HepG2 (cell line): ENCODE results near the gene CD6.

Source experiments
- EZH2 ChIP-seq: conservative IDR thresholded peaks from 2 replicates; pipeline ENCODE4 v1.6.1; 2012; ENCODE audit warnings: mild to moderate bottlenecking, low read depth, low read length, moderate library complexity
- HIVEP1 ChIP-seq: sonication (generic); formaldehyde crosslinking; IDR thresholded peaks from 2 replicates; pipeline ENCODE4 v1.4.0; 2020; ENCODE audit warnings: mild to moderate bottlenecking, missing genetic modification reagents
- IRF2 ChIP-seq: IDR thresholded peaks from 2 replicates; pipeline ENCODE4 v1.6.1; 2018; ENCODE audit warnings: missing genetic modification reagents, missing compliant biosample characterization
- NR3C1 ChIP-seq: sonication (generic); formaldehyde crosslinking; IDR thresholded peaks from 2 replicates; pipeline ENCODE4 v1.4.0; 2020; ENCODE audit warnings: missing genetic modification reagents
- PCBP1 ChIP-seq: fragments of 200-400 bp; formaldehyde crosslinking; IDR thresholded peaks from 2 replicates; pipeline ENCODE4 v1.6.1; 2017; ENCODE audit warnings: mild to moderate bottlenecking, low read depth, low read length, borderline replicate concordance
- PHB2 ChIP-seq: fragments of 450-650 bp; IDR thresholded peaks from 2 replicates; pipeline ENCODE4 v1.6.1; 2018; ENCODE audit not compliant: partially characterized antibody
- TCF12 ChIP-seq, 2 experiments: fragments of 450-650 bp in 1 of 2; sonication (generic) in 1 of 2; formaldehyde crosslinking in 1 of 2; IDR thresholded peaks; 2 replicates each; pipeline versions ENCODE4 v1.6.1 to v1.8.0; 2017 to 2022; ENCODE audit warnings: antibody characterized with exemption in 1 of 2, mild to moderate bottlenecking in 1 of 2, missing genetic modification reagents in 1 of 2, moderate library complexity in 1 of 2
- ZNF253 ChIP-seq: sonication (generic); formaldehyde crosslinking; IDR thresholded peaks from 2 replicates; pipeline ENCODE4 v1.8.0; 2022; ENCODE audit warnings: mild to moderate bottlenecking, missing genetic modification reagents, borderline replicate concordance
- ZNF562 ChIP-seq: sonication (generic); formaldehyde crosslinking; IDR thresholded peaks from 2 replicates; pipeline ENCODE4 v1.8.0; 2022; ENCODE audit warnings: missing genetic modification reagents, borderline replicate concordance
- TF ChIP-seq, protein P1 (sequence below), 2 experiments: IDR thresholded peaks; 2 replicates each; pipeline ENCODE4 v1.6.1; 2011 to 2012; ENCODE audit warnings: low read length in 2 of 2, borderline replicate concordance in 1 of 2, low read depth in 1 of 2, mild to moderate bottlenecking in 1 of 2, moderate library complexity in 1 of 2
- TF ChIP-seq, protein P2 (sequence below): sonication (generic); formaldehyde crosslinking; IDR thresholded peaks from 2 replicates; pipeline ENCODE4 v1.4.0; 2020; ENCODE audit warnings: missing genetic modification reagents, borderline replicate concordance
- TF ChIP-seq, protein P3 (sequence below): IDR thresholded peaks from 2 replicates; pipeline ENCODE4 v1.6.1; 2012; ENCODE audit warnings: inconsistent platforms
- TF ChIP-seq, protein P4 (sequence below): sonication (generic); formaldehyde crosslinking; IDR thresholded peaks from 2 replicates; pipeline ENCODE4 v1.5.0; 2020; ENCODE audit warnings: mild to moderate bottlenecking, missing genetic modification reagents, borderline replicate concordance

GRCh38 chr11:61067782-61068446 lies 96.4 kb downstream of the CD6 start:
- TF ChIP-seq HIVEP1 (CRISPR knock-in tag) (no peak), PCBP1 (no peak), EZH2 (no peak), IRF2 (CRISPR knock-in tag) (no peak), ZNF253 (CRISPR knock-in tag) (no peak), NR3C1 (CRISPR knock-in tag) (no peak), ZNF562 (CRISPR knock-in tag) (no peak), PHB2 (no peak), TCF12 (IDR thresholded peaks at IDR 0.05) (no peak), TCF12 (CRISPR knock-in tag; IDR thresholded peaks at IDR 0.05) (no peak)
- TF ChIP-seq, protein P1, sequence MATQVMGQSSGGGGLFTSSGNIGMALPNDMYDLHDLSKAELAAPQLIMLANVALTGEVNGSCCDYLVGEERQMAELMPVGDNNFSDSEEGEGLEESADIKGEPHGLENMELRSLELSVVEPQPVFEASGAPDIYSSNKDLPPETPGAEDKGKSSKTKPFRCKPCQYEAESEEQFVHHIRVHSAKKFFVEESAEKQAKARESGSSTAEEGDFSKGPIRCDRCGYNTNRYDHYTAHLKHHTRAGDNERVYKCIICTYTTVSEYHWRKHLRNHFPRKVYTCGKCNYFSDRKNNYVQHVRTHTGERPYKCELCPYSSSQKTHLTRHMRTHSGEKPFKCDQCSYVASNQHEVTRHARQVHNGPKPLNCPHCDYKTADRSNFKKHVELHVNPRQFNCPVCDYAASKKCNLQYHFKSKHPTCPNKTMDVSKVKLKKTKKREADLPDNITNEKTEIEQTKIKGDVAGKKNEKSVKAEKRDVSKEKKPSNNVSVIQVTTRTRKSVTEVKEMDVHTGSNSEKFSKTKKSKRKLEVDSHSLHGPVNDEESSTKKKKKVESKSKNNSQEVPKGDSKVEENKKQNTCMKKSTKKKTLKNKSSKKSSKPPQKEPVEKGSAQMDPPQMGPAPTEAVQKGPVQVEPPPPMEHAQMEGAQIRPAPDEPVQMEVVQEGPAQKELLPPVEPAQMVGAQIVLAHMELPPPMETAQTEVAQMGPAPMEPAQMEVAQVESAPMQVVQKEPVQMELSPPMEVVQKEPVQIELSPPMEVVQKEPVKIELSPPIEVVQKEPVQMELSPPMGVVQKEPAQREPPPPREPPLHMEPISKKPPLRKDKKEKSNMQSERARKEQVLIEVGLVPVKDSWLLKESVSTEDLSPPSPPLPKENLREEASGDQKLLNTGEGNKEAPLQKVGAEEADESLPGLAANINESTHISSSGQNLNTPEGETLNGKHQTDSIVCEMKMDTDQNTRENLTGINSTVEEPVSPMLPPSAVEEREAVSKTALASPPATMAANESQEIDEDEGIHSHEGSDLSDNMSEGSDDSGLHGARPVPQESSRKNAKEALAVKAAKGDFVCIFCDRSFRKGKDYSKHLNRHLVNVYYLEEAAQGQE (IDR thresholded peaks at IDR 0.05; ENCODE audit: borderline replicate concordance in 1 of 2, low read depth in 1 of 2, low read length in 2 of 2): no peak
- TF ChIP-seq, protein P2, sequence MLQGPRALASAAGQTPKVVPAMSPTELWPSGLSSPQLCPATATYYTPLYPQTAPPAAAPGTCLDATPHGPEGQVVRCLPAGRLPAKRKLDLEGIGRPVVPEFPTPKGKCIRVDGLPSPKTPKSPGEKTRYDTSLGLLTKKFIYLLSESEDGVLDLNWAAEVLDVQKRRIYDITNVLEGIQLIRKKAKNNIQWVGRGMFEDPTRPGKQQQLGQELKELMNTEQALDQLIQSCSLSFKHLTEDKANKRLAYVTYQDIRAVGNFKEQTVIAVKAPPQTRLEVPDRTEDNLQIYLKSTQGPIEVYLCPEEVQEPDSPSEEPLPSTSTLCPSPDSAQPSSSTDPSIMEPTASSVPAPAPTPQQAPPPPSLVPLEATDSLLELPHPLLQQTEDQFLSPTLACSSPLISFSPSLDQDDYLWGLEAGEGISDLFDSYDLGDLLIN (CRISPR knock-in tag): no peak
- TF ChIP-seq, protein P3, sequence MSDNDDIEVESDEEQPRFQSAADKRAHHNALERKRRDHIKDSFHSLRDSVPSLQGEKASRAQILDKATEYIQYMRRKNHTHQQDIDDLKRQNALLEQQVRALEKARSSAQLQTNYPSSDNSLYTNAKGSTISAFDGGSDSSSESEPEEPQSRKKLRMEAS: no peak
- TF ChIP-seq, protein P4, sequence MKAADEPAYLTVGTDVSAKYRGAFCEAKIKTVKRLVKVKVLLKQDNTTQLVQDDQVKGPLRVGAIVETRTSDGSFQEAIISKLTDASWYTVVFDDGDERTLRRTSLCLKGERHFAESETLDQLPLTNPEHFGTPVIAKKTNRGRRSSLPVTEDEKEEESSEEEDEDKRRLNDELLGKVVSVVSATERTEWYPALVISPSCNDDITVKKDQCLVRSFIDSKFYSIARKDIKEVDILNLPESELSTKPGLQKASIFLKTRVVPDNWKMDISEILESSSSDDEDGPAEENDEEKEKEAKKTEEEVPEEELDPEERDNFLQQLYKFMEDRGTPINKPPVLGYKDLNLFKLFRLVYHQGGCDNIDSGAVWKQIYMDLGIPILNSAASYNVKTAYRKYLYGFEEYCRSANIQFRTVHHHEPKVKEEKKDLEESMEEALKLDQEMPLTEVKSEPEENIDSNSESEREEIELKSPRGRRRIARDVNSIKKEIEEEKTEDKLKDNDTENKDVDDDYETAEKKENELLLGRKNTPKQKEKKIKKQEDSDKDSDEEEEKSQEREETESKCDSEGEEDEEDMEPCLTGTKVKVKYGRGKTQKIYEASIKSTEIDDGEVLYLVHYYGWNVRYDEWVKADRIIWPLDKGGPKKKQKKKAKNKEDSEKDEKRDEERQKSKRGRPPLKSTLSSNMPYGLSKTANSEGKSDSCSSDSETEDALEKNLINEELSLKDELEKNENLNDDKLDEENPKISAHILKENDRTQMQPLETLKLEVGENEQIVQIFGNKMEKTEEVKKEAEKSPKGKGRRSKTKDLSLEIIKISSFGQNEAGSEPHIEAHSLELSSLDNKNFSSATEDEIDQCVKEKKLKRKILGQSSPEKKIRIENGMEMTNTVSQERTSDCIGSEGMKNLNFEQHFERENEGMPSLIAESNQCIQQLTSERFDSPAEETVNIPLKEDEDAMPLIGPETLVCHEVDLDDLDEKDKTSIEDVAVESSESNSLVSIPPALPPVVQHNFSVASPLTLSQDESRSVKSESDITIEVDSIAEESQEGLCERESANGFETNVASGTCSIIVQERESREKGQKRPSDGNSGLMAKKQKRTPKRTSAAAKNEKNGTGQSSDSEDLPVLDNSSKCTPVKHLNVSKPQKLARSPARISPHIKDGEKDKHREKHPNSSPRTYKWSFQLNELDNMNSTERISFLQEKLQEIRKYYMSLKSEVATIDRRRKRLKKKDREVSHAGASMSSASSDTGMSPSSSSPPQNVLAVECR (CRISPR knock-in tag): no peak
